Spleen (tissue), 7 donors: ENCODE measurements around the gene APLF.

Experiments used
- POLR2AphosphoS5 ChIP-seq, 3 donors: sonication (generic); formaldehyde crosslinking; IDR thresholded peaks; one replicate each; pipeline ENCODE4 v1.5.1; 2017; ENCODE audit warnings: antibody characterized with exemption in 3 of 3
- TF ChIP-seq, protein P1 (sequence below), 11 experiments: fragments of 200-600 bp in 7 of 11; fragments of 450-650 bp in 4 of 11; sonication (generic) in 4 of 11; IDR thresholded peaks in 8 of 11; conservative IDR thresholded peaks in 3 of 11; 1 replicate in 7 of 11; 2 replicates in 4 of 11; pipeline versions ENCODE4 v1.4.0 to v1.8.0; 2016 to 2021; ENCODE audit warnings: antibody characterized with exemption in 11 of 11, inconsistent platforms in 4 of 11, mild to moderate bottlenecking in 1 of 11
- donor health status: DM: no; HTN: no; CAD: no; lungs with moderate emphysema.
- donor health status: DM: no; HTN: no; CAD: no.
- donor health status: DM: no; HTN: no; CAD: no.

DNA sequence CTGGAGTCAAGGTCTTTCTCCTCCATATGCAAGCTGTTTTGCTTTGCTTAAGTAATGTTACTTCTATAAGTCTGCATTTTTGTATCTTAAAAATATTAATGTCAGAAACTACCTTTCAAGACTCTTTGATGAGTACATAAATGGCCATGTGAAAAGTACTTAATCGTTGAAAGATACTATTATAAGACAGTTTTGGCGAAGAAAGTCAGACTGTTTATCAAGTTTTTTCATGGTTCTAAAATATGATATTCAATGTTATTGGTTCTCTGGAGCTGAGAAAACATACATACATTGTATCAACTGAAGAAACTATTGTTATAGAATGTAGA lies 25.4 kb upstream of the APLF start:
- TF ChIP-seq, protein P1, sequence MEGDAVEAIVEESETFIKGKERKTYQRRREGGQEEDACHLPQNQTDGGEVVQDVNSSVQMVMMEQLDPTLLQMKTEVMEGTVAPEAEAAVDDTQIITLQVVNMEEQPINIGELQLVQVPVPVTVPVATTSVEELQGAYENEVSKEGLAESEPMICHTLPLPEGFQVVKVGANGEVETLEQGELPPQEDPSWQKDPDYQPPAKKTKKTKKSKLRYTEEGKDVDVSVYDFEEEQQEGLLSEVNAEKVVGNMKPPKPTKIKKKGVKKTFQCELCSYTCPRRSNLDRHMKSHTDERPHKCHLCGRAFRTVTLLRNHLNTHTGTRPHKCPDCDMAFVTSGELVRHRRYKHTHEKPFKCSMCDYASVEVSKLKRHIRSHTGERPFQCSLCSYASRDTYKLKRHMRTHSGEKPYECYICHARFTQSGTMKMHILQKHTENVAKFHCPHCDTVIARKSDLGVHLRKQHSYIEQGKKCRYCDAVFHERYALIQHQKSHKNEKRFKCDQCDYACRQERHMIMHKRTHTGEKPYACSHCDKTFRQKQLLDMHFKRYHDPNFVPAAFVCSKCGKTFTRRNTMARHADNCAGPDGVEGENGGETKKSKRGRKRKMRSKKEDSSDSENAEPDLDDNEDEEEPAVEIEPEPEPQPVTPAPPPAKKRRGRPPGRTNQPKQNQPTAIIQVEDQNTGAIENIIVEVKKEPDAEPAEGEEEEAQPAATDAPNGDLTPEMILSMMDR (IDR thresholded peaks at IDR 0.05 in 8 of 11, conservative IDR thresholded peaks at IDR 0.05 in 3 of 11) = peak in 4 of 11 experiments; percentile 7 to 58 (median 17)
- no peak for TF ChIP-seq POLR2AphosphoS5 (IDR thresholded peaks at IDR 0.05)
